Measurements from ENCODE around the gene GPRIN3.

The GPRIN3 gene

DNA sequence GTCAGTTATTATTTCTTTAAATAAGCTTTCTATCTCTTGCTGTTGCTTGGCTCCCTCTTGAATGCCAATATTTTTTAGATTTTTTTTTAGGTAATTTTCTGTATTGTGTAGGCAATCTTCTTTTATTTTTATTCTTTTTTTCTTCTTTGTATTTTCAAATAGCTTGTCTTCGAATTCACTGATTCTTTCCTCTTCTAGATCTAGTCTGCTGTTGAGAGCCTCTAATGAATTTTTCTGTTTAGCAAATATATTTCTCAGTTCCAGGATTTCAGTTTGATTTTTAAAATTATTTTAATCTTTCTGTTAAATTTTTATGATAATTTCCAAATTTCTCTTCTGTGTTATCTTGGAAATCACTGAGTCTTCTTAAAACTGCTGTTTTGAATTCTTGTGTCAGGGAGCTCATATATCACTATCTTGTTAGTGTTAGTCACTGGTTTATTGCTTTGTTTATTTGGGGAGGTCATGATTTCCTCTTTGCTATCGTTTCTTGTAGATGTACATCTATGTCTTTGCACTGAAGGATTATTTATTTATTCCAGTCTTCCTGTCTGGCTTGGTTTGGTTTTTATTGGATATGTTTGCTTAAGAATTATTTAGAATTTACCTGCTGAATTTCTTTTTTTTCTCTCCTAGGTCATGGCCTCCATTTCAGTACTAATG lies 39.9 kb upstream of the GPRIN3 start:
- H3K27ac ChIP-seq = no peak overlapping the region
- DNase-seq = no peak
- H3K4me3 ChIP-seq (ENCODE audit: low read depth, low read length) = no peak overlapping the region
- in situ Hi-C loops (cut with HindIII; ENCODE audit: low pct_ligation_motif_present, low sequenced_read_pairs) = no loop called here
- H3K27me3 ChIP-seq (replicated peaks) = no peaks in the 10 kb centered on the region
- TF ChIP-seq, protein P1, sequence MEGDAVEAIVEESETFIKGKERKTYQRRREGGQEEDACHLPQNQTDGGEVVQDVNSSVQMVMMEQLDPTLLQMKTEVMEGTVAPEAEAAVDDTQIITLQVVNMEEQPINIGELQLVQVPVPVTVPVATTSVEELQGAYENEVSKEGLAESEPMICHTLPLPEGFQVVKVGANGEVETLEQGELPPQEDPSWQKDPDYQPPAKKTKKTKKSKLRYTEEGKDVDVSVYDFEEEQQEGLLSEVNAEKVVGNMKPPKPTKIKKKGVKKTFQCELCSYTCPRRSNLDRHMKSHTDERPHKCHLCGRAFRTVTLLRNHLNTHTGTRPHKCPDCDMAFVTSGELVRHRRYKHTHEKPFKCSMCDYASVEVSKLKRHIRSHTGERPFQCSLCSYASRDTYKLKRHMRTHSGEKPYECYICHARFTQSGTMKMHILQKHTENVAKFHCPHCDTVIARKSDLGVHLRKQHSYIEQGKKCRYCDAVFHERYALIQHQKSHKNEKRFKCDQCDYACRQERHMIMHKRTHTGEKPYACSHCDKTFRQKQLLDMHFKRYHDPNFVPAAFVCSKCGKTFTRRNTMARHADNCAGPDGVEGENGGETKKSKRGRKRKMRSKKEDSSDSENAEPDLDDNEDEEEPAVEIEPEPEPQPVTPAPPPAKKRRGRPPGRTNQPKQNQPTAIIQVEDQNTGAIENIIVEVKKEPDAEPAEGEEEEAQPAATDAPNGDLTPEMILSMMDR (IDR thresholded peaks at IDR 0.05; ENCODE audit: low read depth, low read length, missing control alignments) = no peak
- no peaks in the 10 kb centered on the region for H3K36me3 ChIP-seq (replicated peaks)

DNA sequence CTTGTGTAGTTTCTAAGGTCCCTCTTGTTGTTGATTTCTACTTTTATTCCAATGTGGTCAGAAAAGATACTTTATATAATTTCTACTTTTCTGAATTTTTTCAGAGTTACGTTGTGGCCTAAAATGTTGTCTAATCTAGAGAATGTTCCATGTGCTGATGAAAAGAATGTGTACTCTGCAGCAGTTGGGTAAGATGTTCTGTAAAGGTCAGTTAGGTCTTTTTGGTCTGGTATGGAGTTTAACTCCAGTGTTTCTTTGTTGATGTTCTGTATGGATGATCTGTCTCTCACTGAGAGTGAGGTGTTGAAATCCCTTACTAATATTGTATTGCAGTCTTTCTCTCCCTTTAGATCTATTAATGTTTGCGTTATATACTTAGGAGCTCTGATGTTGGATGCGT lies 37.0 kb upstream of the GPRIN3 start:
- in situ Hi-C loops (cut with HindIII; ENCODE audit: low pct_ligation_motif_present, low sequenced_read_pairs) = no loop called here
- Histone ChIP-seq H3K27ac (no peak overlapping the region), H3K4me3 (ENCODE audit: low read depth, low read length) (no peak overlapping the region), H3K27me3 (replicated peaks) (no peaks in the 10 kb centered on the region), H3K36me3 (replicated peaks) (no peaks in the 10 kb centered on the region)
- no peak for DNase-seq
- TF ChIP-seq, protein P1 (IDR thresholded peaks at IDR 0.05; ENCODE audit: low read depth, low read length, missing control alignments) = no peak

DNA sequence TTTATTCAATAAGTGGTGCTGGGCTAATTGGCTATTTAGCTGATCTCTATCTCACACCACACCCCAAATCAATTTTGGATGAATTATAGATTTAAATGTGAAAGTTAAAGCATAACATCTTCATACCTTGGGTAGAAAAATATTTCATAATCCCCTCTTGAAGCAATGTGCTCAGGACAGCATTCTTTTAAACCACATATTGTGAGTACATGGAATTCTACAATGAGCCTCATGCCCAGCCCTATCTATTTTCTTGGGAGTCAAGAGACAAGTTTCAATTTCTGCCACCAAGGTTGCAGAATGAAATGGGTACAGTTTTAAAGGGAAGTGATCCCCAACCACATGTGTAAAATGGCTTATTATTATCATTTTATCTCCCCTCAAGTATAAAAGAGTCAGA lies 30.6 kb upstream of the GPRIN3 start:
- H3K4me3 ChIP-seq (ENCODE audit: low read depth, low read length) = no peak overlapping the region
- no peak for DNase-seq
- no peaks in the 10 kb centered on the region for H3K36me3 ChIP-seq (replicated peaks)
- TF ChIP-seq, protein P1 (IDR thresholded peaks at IDR 0.05; ENCODE audit: low read depth, low read length, missing control alignments) = no peak
- H3K27me3 ChIP-seq (replicated peaks) = no peaks in the 10 kb centered on the region
- in situ Hi-C loops (cut with HindIII; ENCODE audit: low pct_ligation_motif_present, low sequenced_read_pairs) = no loop called here
- H3K27ac ChIP-seq = no peak overlapping the region

DNA sequence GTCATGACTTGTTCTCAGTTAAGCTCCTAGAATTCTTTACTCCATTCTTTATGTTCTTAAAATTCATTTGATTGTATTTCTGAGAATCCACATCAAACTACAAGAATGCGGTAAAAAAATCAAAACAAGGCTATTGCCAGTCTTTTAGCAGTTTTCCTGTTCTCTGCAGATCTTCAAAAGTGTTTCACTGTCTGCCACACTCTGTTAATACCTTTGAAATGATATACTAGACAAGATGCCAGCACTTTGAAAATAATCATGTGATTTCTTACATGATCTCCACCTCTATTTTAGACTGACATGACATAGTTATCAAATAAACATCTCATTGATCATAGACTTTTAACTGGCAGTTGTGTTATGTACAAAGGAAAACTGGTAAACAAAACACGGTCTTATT lies 30.1 kb upstream of the GPRIN3 start:
- no peaks in the 10 kb centered on the region for H3K36me3 ChIP-seq (replicated peaks)
- H3K4me3 ChIP-seq (ENCODE audit: low read depth, low read length) = no peak overlapping the region
- no peak for DNase-seq
- no peak overlapping the region for H3K27ac ChIP-seq
- in situ Hi-C loops (cut with HindIII; ENCODE audit: low pct_ligation_motif_present, low sequenced_read_pairs) = no loop called here
- TF ChIP-seq, protein P1 (IDR thresholded peaks at IDR 0.05; ENCODE audit: low read depth, low read length, missing control alignments) = no peak
- no peaks in the 10 kb centered on the region for H3K27me3 ChIP-seq (replicated peaks)

DNA sequence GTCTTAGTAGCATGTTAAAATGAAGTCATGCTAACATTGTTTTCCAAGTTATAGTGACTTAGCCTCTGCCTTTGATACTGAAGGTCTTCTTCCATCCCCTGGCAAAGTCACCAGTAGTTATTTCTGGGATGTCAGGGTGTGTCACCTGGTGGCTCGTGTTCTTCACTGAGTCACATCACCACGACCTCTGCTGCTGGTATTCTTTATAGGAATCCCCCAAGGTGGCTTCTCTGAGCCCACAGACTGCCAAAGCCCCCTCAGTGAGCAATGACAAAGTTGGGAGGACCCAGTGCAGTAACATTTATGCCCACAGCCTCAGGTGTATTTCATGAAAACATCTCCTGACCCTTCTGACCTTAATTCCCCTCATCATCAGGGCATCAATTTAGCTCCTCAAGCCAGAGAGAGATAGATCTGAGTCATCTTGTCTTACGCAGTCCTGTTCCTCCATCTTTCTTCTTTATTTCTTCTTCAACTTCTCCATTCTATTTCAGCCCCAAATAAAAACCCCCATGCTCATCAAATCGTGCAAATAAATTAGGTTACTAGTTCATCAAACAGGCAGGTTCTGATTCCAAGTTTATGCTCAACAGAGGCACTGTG lies 29.3 kb upstream of the GPRIN3 start:
- TF ChIP-seq, protein P1 (IDR thresholded peaks at IDR 0.05; ENCODE audit: low read depth, low read length, missing control alignments) = no peak
- DNase-seq = no peak
- in situ Hi-C loops (cut with HindIII; ENCODE audit: low pct_ligation_motif_present, low sequenced_read_pairs) = no loop called here

DNA sequence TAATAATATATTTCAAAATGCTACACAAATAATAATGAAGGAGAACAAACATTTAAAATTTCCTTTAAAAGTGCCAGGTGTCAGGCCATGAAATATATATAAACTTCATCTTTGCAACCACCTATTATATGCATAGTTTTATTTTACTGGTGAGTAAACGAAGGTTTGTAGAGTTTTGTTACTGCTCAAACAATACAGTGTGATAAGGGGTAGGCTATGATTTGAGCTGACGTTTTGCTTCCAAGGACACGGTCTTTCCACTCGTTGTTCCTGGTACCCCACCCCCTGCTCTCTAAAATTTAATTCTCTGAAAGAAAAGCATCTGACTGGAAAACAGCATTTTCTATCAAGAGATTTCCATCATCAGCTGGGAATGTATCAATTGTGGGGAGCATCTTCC lies 27.2 kb upstream of the GPRIN3 start:
- H3K4me3 ChIP-seq (ENCODE audit: low read depth, low read length) = no peak overlapping the region
- TF ChIP-seq, protein P1 (IDR thresholded peaks at IDR 0.05; ENCODE audit: low read depth, low read length, missing control alignments) = no peak
- no peaks in the 10 kb centered on the region for H3K27me3 ChIP-seq (replicated peaks)

More for the DNA sequence above, 29.3 kb upstream of the GPRIN3 start:
- Histone ChIP-seq H3K27ac (no peak overlapping the region), H3K27me3 (replicated peaks) (no peaks in the 10 kb centered on the region), H3K4me3 (ENCODE audit: low read depth, low read length) (no peak overlapping the region), H3K36me3 (replicated peaks) (no peaks in the 10 kb centered on the region)

More for the DNA sequence above, 27.2 kb upstream of the GPRIN3 start:
- H3K36me3 ChIP-seq (replicated peaks) = no peaks in the 10 kb centered on the region
- in situ Hi-C loops (cut with HindIII; ENCODE audit: low pct_ligation_motif_present, low sequenced_read_pairs) = no loop called here
- H3K27ac ChIP-seq = no peak overlapping the region
- no peak for DNase-seq

Data from brain microvascular endothelial cell (primary cell).